Activated naive CD8-positive, alpha-beta T cell (primary cell): ENCODE results near the gene S100A10.

ENCODE experiments used
- H3K27ac Mint-ChIP-seq: one replicate; pipeline ENCODE4 v1.8.0; 2021; ENCODE audit warnings: mixed read lengths
- H3K27me3 Mint-ChIP-seq: one replicate; pipeline ENCODE4 v1.8.0; 2021; ENCODE audit warnings: mixed read lengths
- H3K36me3 Mint-ChIP-seq: one replicate; pipeline ENCODE4 v1.8.0; 2021; ENCODE audit warnings: mixed read lengths
- H3K4me1 Mint-ChIP-seq: one replicate; pipeline ENCODE4 v1.8.0; 2021; ENCODE audit warnings: low read depth, mixed read lengths
- H3K4me3 Mint-ChIP-seq: one replicate; pipeline ENCODE4 v1.8.0; 2021; ENCODE audit warnings: mild to moderate bottlenecking, mixed read lengths
- H3K9me3 Mint-ChIP-seq: one replicate; pipeline ENCODE4 v1.8.0; 2021; ENCODE audit warnings: low read depth, mixed read lengths

S100A10 gene

DNA sequence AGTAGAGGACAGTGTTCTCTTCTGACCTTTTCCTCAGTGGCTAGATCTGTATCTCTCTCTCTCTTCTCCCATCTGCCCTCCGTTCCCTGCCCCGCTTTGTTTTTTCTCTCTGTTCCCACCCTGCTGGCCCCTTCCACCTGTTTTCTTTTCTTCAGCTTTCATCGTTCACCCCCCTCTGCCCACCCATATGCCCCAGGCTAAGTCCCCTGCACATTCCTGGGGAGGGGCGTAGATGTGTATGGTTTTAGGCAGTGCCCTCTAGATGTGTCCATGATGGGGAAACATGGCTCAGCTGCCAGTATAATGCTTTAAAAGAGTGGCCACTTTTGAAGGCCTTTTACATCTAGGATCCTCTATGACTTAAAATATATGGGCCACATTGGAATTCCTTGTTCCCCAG is 29.6 kb upstream of the S100A10 start:
- Mint-ChIP-seq H3K27ac (no peak overlapping the region), H3K4me3 (no peak overlapping the region), H3K4me1 (no peaks in the 10 kb centered on the region), H3K27me3 (no peaks in the 10 kb centered on the region), H3K9me3 (no peaks in the 10 kb centered on the region), H3K36me3 (no peaks in the 10 kb centered on the region)

GRCh38 chr1:152022474-152022873 is 28.8 kb upstream of the S100A10 start:
- Mint-ChIP-seq H3K27me3 (no peaks in the 10 kb centered on the region), H3K4me3 (no peak overlapping the region), H3K27ac (no peak overlapping the region), H3K36me3 (no peaks in the 10 kb centered on the region), H3K9me3 (no peaks in the 10 kb centered on the region), H3K4me1 (no peaks in the 10 kb centered on the region)

- H3K36me3 Mint-ChIP-seq, result no peaks in the 10 kb centered on the region
- no peak overlapping the region for H3K27ac Mint-ChIP-seq
- H3K27me3 Mint-ChIP-seq, result no peaks in the 10 kb centered on the region
- H3K4me3 Mint-ChIP-seq, result no peak overlapping the region
- no peaks in the 10 kb centered on the region for H3K9me3 Mint-ChIP-seq
- H3K4me1 Mint-ChIP-seq, result no peaks in the 10 kb centered on the region
Observed at GRCh38 chr1:152021569-152021968, 27.9 kb upstream of the S100A10 start.

DNA sequence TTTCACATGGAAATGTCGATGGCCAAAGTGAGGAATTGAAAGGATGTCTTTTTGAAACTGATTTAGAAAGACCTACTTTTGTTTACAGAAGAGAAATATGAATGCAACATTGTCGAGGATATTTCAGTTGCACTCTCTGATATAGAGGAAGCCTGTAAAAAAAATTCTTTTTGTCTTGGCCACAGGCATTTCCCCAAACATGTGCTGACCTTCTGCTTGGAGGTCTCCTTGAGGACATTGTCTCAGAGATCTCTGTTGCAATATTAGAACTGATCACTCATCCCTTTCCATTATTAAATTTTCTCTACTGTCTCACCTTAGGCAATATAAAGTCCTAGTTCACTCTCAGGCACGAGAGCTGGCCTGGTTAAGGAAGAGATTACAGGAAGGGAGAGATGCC is 27.2 kb upstream of the S100A10 start:
- Mint-ChIP-seq H3K4me3 (no peak overlapping the region), H3K27ac (no peak overlapping the region), H3K27me3 (peaks cover under 1% of the 10 kb centered on the region), H3K36me3 (no peaks in the 10 kb centered on the region), H3K9me3 (no peaks in the 10 kb centered on the region), H3K4me1 (no peaks in the 10 kb centered on the region)

DNA sequence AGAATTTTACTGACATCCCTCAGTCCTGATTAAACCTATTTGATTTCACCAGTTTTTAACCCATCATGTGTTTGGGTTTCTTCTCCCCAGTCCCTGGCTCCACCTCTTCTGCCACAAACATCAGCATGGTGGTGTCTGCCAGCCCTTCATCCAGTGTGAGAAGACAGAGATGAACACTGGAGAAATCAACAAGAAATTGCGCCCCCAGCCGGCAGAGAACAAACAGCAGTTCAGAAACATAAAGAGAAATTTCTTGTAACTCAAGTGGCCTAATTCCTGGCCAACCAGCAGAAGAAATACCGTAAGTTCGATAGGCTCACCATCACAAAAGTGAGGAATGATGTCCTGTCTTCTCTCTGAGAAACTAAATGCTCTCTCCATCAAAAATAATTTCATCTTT is 24.9 kb upstream of the S100A10 start:
- no peak overlapping the region for H3K27ac Mint-ChIP-seq
- H3K27me3 Mint-ChIP-seq, result peaks cover 3% of the 10 kb centered on the region

GRCh38 chr1:152015766-152016165 is 22.1 kb upstream of the S100A10 start:
- Mint-ChIP-seq H3K36me3 (peaks cover 3% of the 10 kb centered on the region), H3K9me3 (no peaks in the 10 kb centered on the region), H3K4me3 (no peak overlapping the region), H3K27me3 (peaks cover 3% of the 10 kb centered on the region), H3K4me1 (peaks cover 3% of the 10 kb centered on the region), H3K27ac (no peak overlapping the region)

More for the DNA sequence above, 24.9 kb upstream of the S100A10 start:
- Mint-ChIP-seq H3K4me1 (peaks cover 2% of the 10 kb centered on the region), H3K4me3 (no peak overlapping the region), H3K9me3 (no peaks in the 10 kb centered on the region), H3K36me3 (peaks cover 3% of the 10 kb centered on the region)

- Mint-ChIP-seq H3K27me3 (peaks cover 3% of the 10 kb centered on the region), H3K9me3 (no peaks in the 10 kb centered on the region), H3K4me3 (no peak overlapping the region), H3K36me3 (peaks cover 3% of the 10 kb centered on the region), H3K4me1 (peaks cover 3% of the 10 kb centered on the region), H3K27ac (no peak overlapping the region)
Observed at GRCh38 chr1:152014943-152015342, 21.3 kb upstream of the S100A10 start.

- Mint-ChIP-seq H3K27ac (no peak overlapping the region), H3K9me3 (no peaks in the 10 kb centered on the region), H3K36me3 (peaks cover 3% of the 10 kb centered on the region), H3K27me3 (peaks cover 3% of the 10 kb centered on the region), H3K4me3 (no peak overlapping the region), H3K4me1 (peaks cover 3% of the 10 kb centered on the region)
Observed at GRCh38 chr1:152013664-152014237, 20.1 kb upstream of the S100A10 start.

DNA sequence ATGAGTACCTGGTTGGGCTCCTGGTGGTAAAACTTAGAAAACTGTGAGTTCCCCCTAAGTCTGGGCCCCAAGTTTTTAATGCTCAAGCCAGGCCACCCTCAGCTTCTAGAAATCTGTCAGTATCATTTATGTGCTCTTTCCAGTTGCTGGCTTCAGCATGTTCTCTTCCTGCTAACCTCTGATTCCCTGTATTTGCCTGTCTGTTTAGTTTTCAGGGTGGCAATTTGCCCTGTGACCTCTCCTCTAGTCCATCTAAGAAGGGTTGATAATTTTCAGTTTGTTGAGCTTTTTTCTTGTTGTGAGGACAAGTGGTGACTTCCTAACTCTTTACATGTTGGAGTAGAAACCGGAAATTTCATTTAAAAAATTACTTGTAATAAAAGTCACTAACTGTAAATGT is 16.0 kb upstream of the S100A10 start:
- H3K27ac Mint-ChIP-seq, result no peak overlapping the region
- H3K4me3 Mint-ChIP-seq, result no peak overlapping the region
- peaks cover 3% of the 10 kb centered on the region for H3K36me3 Mint-ChIP-seq
- peaks cover 3% of the 10 kb centered on the region for H3K4me1 Mint-ChIP-seq
- no peaks in the 10 kb centered on the region for H3K9me3 Mint-ChIP-seq
- peaks cover 2% of the 10 kb centered on the region for H3K27me3 Mint-ChIP-seq

GRCh38 chr1:152007047-152007446 is 13.4 kb upstream of the S100A10 start:
- H3K4me3 Mint-ChIP-seq, result no peak overlapping the region
- peaks cover 2% of the 10 kb centered on the region for H3K4me1 Mint-ChIP-seq
- H3K27ac Mint-ChIP-seq, result no peak overlapping the region
- H3K27me3 Mint-ChIP-seq, result peaks cover 2% of the 10 kb centered on the region
- no peaks in the 10 kb centered on the region for H3K9me3 Mint-ChIP-seq
- no peaks in the 10 kb centered on the region for H3K36me3 Mint-ChIP-seq

GRCh38 chr1:152005360-152005912 is 11.8 kb upstream of the S100A10 start:
- Mint-ChIP-seq H3K36me3 (no peaks in the 10 kb centered on the region), H3K4me3 (no peak overlapping the region), H3K4me1 (peaks cover 2% of the 10 kb centered on the region), H3K27me3 (peaks cover 2% of the 10 kb centered on the region), H3K9me3 (no peaks in the 10 kb centered on the region), H3K27ac (no peak overlapping the region)

DNA sequence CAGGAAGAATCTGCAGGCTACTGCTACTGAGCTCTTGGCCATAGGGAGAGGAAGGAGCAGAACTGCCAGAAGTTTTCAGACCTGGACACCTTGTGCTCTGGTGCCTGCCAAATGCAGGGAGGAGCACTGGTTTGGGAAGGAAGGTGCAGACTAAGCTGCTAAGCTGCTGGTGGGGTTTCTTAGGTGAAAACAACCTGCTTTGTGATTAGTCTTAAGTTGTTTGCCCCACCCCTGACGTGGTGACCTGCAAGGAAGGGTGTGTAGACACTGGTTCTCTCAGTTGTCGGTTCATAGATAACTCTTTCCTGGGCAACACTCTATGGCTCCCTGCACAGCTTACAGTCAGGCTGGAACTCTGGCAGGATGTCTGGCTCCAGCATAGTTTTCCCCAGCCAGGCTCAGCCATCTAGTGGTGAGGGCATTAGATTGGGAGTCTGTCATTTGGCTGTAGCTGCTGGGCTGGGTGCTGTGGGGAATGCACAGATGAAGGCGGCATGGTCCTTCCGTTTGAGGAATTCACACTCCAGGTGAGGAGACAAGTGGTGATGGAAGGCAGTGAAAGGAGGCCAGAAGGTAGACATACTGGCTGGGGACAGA is 10.3 kb upstream of the S100A10 start:
- no peak overlapping the region for H3K27ac Mint-ChIP-seq
- H3K9me3 Mint-ChIP-seq, result no peaks in the 10 kb centered on the region
- H3K4me1 Mint-ChIP-seq, result peaks cover 2% of the 10 kb centered on the region
- H3K27me3 Mint-ChIP-seq, result peaks cover 4% of the 10 kb centered on the region
- no peak overlapping the region for H3K4me3 Mint-ChIP-seq
- no peaks in the 10 kb centered on the region for H3K36me3 Mint-ChIP-seq

GRCh38 chr1:152002960-152003359 is 9.3 kb upstream of the S100A10 start:
- peaks cover 2% of the 10 kb centered on the region for H3K27me3 Mint-ChIP-seq
- H3K27ac Mint-ChIP-seq, result no peak overlapping the region

GRCh38 chr1:152001631-152002584 is 8.2 kb upstream of the S100A10 start:
- no peaks in the 10 kb centered on the region for H3K36me3 Mint-ChIP-seq
- no peak overlapping the region for H3K27ac Mint-ChIP-seq
- H3K4me3 Mint-ChIP-seq, result no peak overlapping the region
- H3K27me3 Mint-ChIP-seq, result peaks cover 2% of the 10 kb centered on the region
- peaks cover 2% of the 10 kb centered on the region for H3K4me1 Mint-ChIP-seq
- H3K9me3 Mint-ChIP-seq, result no peaks in the 10 kb centered on the region

More at GRCh38 chr1:152002960-152003359, 9.3 kb upstream of the S100A10 start:
- Mint-ChIP-seq H3K36me3 (no peaks in the 10 kb centered on the region), H3K4me1 (peaks cover 2% of the 10 kb centered on the region), H3K4me3 (no peak overlapping the region), H3K9me3 (no peaks in the 10 kb centered on the region)
